CD4-positive, alpha-beta T cell treated with Interleukin-15 for 1 hour (primary cell): Measurements from ENCODE around the gene ELFN2.
A peak's percentile ranks its signal among the peaks of the same experiment; 100 is the strongest.

Experiments used
- DNase-seq: peaks from one replicate; pipeline ENCODE4 v3.0.0-alpha.2; 2020

The ELFN2 gene

DNA sequence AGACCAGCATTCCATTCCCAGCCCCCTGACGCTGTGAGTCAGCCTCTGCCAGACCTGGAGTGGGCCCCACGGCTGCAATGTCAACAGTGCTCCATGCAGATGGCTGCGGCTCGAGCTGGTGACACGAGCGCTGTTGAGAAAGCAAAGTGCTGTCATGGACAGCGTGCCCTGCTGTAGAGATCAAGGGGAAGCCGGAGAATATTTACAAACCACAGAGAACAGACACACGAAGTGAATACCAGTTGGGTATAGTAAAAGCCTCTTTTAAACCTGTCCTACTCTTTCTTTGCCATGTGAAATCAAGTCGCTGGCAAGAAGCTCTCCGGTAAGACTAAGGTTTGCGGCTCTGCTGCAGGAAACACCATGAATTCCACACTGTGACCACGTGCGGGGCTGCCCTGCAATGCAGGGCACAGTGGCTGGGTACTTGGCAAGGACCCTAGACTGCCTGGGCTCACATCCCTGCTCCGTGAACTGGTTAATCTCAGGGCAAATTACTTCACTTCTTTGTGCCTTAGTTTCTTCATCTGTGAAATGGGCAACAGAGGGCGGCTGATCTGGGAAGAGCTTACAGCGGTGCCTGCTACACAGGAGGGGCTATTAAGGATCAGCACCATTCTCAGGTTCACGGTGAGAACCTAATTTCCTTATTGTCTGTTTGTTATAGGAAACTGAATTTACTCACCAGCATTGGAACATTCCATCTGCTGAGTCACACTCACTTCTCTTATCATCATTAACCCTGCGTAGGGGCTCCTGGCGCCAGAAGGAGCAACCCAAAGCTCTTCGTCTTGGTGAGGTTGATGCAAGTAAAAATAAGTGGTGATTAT is 27.8 kb upstream of the ELFN2 start:
- DNase-seq, result no peak

DNA sequence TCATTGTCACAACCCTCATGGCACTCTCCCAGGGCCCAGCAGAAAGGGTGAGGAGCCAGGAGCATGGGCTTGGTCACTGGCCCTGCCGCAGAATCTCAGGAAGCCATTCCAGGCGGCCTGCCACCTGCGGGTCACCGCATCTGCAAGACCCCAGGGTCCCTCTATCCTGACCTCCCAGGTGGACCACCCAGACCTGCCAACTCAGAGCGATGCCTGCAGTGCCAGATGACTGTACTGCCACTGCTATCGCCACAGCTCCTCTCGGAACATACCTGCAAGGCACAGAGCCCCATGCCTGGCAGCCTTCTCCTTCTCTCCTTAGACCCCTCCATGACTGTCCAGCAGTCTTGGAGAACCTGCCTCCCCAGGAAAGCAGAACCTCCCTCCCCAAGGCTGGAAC is 26.4 kb upstream of the ELFN2 start:
- no peak for DNase-seq

GRCh38 chr22:37451218-37451617 is 23.9 kb upstream of the ELFN2 start:
- no peak for DNase-seq

DNA sequence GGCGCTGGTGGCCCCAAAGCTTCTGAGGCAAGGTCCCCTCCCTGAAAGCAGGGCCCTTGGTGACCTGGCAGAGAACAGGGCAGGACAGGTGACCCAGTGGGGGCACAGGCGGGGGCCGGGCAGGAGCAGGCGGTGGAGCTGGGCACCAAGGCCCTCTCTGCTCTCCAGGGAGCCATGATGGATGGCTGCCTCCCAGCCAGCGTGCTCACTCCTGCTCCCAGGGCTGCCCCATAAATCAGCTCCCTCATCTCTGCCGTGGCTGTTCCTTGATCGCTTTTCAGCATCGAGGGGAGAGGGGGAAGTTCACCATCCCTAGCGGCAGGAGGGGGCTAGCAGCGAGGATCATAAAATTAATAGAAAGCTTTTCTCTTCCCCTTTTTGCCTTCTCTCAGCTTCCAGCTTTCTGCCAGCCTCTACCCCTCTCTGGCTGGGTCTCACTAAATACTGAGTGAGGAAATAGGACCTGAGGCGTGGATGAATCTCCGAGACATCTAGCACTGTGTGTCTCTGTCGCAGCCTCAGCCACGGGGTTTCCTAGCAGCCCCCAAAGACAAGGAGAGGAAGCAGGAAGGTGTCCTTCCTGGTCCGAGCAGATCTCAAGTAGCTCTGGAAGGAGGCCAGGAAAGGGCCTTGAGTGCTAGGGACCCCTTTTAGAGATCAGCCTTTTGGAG is 22.2 kb upstream of the ELFN2 start:
- no peak for DNase-seq

GRCh38 chr22:37448516-37449127 is 21.3 kb upstream of the ELFN2 start:
- DNase-seq, result no peak

DNA sequence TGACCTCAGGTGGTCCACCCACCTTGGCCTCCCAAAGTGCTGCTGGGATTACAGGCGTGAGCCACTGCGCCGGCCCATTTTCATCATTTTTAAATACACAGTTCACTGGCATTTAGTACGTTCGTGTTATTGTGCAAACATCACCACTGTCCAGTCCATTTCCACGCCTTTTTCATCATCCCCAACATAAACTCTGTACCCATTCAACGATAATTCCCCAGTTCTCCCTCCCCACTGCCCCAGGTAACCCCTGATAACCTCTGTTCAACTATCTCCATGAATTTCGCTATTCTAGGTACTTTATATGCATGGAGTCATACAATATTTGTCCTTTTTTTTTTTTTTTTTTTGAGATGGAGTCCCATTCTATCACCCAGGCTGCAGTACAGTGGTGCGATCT is 18.2 kb upstream of the ELFN2 start:
- no peak for DNase-seq

DNA sequence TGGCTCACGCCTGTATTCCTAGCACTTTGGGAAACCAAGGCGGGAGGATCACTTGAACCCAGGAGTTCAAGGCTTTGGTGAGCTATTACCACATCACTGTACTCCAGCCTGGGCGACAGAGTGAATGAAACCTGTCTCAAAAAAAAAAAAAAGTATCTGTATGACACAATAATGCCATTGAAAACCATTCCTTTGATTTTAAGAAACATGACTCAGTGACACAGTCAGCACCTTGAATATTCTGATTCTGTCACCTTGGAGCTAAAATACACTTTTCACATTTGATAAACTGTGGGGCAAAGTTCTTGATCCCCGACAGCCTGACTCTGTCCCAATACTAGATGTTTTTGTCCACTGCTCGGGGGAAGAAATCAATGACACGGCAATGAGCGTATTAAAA is 16.7 kb upstream of the ELFN2 start:
- no peak for DNase-seq

GRCh38 chr22:37443086-37443485 is 15.8 kb upstream of the ELFN2 start:
- no peak for DNase-seq

DNA sequence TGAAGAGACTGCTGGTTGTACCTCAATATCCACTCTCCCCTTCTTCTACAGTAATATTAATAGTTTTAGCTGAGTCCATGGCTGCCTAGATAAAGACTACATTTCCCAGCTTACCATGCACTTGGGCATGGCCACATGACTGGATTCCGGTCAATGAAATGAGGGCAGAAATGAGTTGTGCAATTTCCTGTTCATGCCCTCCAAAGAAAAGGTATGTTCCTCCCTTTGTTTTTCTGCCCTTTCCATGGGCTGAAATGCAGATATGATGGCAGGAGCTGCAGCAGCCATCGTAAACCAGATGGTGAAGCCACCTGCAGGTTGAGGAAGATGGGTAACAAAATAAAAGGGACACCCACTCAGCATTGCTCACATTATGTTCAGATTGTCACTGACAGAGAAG is 15.3 kb upstream of the ELFN2 start:
- DNase-seq, result no peak

DNA sequence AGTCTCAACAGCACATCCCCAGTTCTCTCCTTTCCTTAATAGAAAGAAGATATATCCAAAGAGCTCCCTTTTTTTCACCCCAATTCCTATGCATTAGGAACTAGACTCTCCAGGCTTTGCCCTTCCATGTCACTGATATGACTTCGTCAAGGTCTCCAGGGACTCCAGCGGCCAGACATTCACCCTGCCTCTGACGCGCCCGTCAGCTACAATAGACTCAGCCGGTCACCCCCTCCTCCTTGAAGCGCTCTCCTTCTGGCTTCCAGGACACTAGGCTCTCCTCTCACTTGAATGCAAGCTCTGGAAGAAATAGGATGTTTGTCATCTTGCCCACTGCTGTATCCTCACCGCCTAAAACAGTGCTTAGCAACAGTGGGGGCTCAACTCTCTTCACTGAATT is 14.9 kb upstream of the ELFN2 start:
- DNase-seq, result no peak

DNA sequence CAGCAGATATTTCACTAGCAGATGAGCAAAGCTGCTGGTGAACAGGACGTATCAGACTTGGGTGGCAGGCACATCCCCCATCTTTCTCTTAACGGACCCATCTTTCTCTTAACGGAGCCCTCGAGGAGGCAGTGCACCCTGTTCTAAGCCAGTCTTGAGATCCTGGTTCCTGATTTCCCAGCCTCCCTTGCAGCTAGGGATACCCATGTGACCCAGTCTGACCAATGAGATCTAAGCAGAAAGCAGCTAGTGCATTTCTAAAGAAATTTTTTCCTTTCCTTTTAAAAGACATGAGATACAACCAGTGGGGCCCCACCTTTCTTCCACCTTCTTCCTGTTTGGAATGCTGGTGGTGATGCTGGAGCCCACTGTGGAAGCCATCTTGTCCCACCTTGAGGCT is 13.6 kb upstream of the ELFN2 start:
- no peak for DNase-seq

DNA sequence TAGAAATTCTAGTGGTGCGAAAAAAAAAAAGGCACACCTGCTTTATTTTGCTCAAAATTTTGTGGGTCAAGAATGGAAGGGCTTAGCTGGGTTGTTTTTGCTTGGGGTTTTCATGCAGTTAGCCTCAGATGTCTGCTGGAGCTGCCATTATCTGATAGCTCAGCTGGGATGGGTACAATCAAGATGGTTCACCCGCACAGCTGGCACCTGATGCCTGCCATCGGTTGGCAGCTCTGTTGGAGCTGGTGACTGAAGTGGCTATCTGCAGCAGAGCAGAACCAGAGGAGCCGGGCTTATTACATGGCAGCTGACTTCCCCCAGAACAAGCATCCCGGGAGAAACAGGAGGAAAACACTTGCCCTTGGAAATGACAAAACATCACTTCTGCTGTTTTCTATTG is 12.1 kb upstream of the ELFN2 start:
- DNase-seq, result no peak

DNA sequence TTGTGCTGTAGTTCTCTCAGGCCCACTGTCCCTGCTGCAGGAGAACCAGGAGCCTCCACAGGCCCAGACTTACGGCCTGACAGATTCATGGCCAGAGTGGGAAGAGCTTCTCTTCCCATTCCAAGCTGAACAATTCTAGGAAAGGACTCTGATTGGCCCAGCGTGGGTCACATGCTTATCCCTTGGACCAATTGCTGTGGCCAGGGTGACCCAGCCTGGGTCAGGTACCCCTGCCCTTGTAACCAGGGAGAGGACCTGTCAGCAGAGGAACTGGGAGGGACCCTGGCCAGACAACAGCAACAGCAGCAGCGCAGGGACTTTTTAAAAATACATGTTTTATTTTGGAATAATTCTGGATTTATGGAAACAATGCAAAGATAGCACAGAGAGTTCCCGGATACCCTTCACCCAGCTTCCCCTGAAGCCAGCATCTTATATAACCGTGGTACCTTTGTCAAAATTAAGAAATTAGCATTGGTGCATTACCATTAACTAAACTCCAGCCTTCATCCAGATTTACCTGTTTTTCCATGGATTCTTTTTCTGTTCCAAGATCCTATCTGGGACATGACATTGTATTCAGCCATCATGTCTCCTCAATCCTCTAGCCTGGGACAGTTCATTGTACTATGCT is 8.8 kb upstream of the ELFN2 start:
- DNase-seq, result no peak

DNA sequence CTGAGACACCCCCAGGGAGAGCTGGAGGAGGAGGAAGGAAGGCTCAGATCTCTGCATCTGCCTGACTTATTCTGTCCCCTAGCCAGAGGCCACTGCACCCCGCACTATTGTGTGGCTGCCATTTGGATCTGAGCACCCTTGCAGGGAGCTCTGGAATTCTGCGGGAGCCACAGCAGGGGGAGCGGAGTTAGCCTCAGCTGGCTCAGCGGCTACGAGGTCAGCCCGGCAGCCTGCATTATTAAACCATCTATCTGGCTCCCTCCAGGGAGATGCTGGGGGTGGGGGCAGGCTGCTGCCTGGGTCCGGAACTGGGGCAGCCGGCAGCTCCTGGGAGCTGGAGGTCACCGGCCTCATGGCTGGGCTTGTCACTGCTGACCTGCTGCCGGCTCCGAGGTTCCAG is 6.5 kb upstream of the ELFN2 start:
- DNase-seq, result no peak

- DNase-seq, result no peak
These were observed 5.4 kb upstream of the ELFN2 start for GRCh38 chr22:37432708-37433054.

GRCh38 chr22:37431801-37432707 is 4.8 kb upstream of the ELFN2 start:
- DNase-seq, result no peak

- DNase-seq, result no peak
These were observed 4.1 kb upstream of the ELFN2 start for GRCh38 chr22:37431366-37431765.

- no peak for DNase-seq
These were observed 3.7 kb upstream of the ELFN2 start for GRCh38 chr22:37430941-37431340.

DNA sequence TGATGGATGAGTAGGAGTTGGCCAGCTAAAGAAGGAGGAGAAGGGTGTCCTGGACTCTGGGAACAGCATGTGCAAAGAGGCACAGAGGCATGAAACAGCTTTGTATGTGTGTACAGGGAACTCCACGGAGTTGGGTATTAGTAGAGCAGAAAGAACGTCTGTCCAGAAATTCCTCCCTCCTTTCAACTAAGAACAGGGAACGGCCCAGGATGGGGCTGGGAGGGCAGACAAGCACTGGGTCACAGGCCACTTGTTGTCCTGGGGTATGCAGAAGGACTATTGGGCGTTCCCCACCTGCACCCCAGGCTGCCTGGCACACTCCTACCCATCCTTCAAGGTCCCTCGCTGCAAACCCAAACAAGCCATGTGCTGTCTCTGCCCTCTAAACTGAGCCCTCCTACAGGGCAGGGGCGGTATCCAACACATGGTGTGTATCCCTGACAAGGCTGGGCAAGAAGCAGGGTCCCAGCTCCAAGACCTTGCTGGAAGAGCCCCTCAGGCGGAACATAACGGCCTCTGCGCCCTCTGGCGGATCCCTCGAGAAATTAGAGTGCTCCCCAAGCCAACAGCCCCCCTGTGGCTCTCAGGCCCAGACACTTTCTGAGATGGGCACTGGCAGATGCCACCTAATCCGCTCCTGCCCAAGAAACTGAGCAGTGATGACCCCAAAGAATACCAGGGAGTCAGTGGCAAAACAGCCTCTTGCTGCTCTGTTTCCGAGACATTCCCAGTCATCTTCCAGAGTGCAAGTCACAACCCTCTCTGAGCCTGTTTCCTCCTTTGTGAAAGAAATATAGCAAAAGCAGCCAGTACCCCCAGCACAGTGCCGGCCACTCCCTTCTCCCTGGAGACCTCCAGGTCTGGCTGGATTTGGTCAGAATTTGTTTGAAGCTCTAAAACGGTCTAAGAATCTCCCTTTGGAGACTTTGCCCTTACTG is 1.6 kb upstream of the ELFN2 start:
- DNase-seq, result peak; percentile 63

DNA sequence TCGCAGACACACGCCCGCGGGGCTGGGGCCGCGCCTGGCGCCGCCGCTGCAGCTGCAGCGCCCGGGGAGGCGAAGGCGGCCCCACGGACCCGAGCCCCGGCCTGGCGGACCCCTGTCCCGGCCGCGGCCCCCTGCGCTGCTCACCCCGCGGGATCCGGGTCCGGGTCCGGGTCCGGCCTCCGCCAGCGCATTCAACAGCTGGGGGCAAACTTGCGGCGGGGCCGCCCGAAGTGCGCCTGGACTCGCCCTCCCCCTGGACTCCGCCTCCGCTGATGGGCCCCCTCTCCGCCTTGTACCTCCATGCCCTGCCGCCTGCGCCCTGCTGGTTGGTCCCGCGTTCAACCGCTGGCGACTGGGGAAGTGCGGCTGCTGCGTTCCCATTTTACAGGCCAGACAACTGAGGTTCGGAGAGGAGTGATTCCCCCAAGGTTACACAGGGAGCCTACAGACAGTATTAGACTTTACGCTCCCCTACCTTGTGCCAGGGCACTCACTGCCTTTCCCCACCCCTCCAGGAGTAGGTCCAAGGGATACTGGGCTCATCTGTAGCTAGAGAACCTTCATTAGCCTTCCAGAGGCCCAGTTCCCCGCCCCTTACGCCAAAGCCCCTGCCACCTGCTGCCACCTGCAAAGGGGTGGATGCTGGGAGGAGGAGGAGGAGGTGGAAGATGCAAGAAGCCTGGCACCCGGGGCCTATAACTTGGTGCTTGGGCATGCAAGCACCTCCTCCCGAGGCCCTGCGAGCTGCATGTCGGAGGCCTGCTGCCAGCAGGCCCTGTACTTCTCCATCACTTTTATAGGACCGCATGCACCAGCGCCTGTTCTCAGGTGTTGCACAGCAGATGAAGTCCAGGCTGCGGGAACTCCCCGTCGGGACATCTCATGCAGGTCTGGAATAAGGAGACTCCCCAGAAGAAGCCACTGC is 694 bp upstream of the ELFN2 start:
- DNase-seq, result no peak
